GM12878 (cell line): ENCODE results near the gene RBM19. TPM values are rescaled to one million over a fixed set of nuclear protein-coding genes. Genes with fewer than 3 reads are reported as not detected.

Experiments
- ATAC-seq: fragments of 200-7000 bp; cut with Tn5 transposase; 3 replicates; pipeline ENCODE4 v1.9.1; 2020; ENCODE audit warnings: mild to moderate bottlenecking, moderate library complexity
- BruUV-seq: library from RNA; stranded (reverse); fragments of 400-500 nt; replicated peaks from 2 replicates; lab custom pipeline; 2021; lab: Mats Ljungman, UMichigan
- CTCF ChIA-PET: fragments of 300-600 bp; sonication (Branson Sonifier 250); formaldehyde crosslinking; extraction: SDS; loops from one replicate; lab custom pipeline; 2021; ENCODE audit warnings: inconsistent platforms; lab: Yijun Ruan, JAX
- POLR2A ChIA-PET: fragments of 350-600 bp; formaldehyde crosslinking; extraction: SDS; loops from one replicate; lab custom pipeline; 2021; ENCODE audit warnings: inconsistent platforms; lab: Charles Lee
- RAD21 ChIA-PET: fragments of 300-600 bp; sonication (Branson Sonifier 250); formaldehyde crosslinking; loops from one replicate; lab custom pipeline; 2023; ENCODE audit warnings: antibody characterized with exemption; ENCODE audit not compliant: unreplicated experiment; lab: Charles Lee
- SMC1A ChIA-PET: fragments of 300-600 bp; sonication (Branson Sonifier 250); formaldehyde crosslinking; loops from one replicate; lab custom pipeline; 2023; ENCODE audit not compliant: unreplicated experiment, uncharacterized antibody; lab: Charles Lee
- DNase-seq: peaks from one replicate; pipeline ENCODE4 v3.0.0-alpha.2; 2011; ENCODE audit warnings: low read depth, low spot score
- FAIRE-seq: peaks from 3 replicates; lab custom pipeline; 2011; peaks lifted over from hg19 to GRCh38; lab: Jason Lieb, UNC
- H2AFZ ChIP-seq: 2 replicates; pipeline ENCODE4 v1.6.0; 2011; ENCODE audit warnings: low read depth, low read length, control low read depth; ENCODE audit not compliant: control insufficient read depth
- H3K27ac ChIP-seq: 2 replicates; pipeline ENCODE4 v1.5.1; 2011; ENCODE audit warnings: control low read depth; ENCODE audit not compliant: control insufficient read depth, insufficient read depth
- H3K27me3 ChIP-seq, 2 experiments: replicated peaks in 1 of 2; 2 replicates each; pipeline versions ENCODE4 v1.6.0 to v1.6.1; 2011; ENCODE audit warnings: low read length in 1 of 2; ENCODE audit not compliant: control insufficient read depth in 2 of 2, insufficient read depth in 2 of 2
- H3K36me3 ChIP-seq, 2 experiments: 2 replicates each; pipeline ENCODE4 v1.5.1; 2011; ENCODE audit warnings: low read length in 1 of 2; ENCODE audit not compliant: control insufficient read depth in 2 of 2, insufficient read depth in 2 of 2
- H3K4me1 ChIP-seq: 2 replicates; pipeline ENCODE4 v1.6.1; 2011; ENCODE audit warnings: mild to moderate bottlenecking, low read length, moderate library complexity, mixed read lengths; ENCODE audit not compliant: control insufficient read depth, insufficient read depth
- H3K4me2 ChIP-seq: 2 replicates; pipeline ENCODE4 v1.6.0; 2011; ENCODE audit warnings: control low read depth; ENCODE audit not compliant: control insufficient read depth, insufficient read depth
- H3K4me3 ChIP-seq: fragments of 200-600 bp; sonication (generic); 2 replicates; pipeline ENCODE4 v1.5.1; 2016
- H3K79me2 ChIP-seq: 2 replicates; pipeline ENCODE4 v1.6.0; 2011; ENCODE audit warnings: low read length; ENCODE audit not compliant: control insufficient read depth, insufficient read depth
- H3K9ac ChIP-seq: 2 replicates; pipeline ENCODE4 v1.8.0; 2011; ENCODE audit warnings: low read length, control low read depth, mixed read lengths; ENCODE audit not compliant: control insufficient read depth, insufficient read depth
- H3K9me3 ChIP-seq: replicated peaks from 3 replicates; pipeline ENCODE4 v1.5.1; 2011; ENCODE audit warnings: mild to moderate bottlenecking, low read length; ENCODE audit not compliant: control insufficient read depth, insufficient read depth
- H4K20me1 ChIP-seq: 2 replicates; pipeline ENCODE4 v1.6.0; 2011; ENCODE audit not compliant: control insufficient read depth, insufficient read depth
- ATF7 ChIP-seq: fragments of 450-650 bp; IDR thresholded peaks from 2 replicates; pipeline ENCODE4 v1.6.1; 2016; ENCODE audit warnings: low read depth, mild to moderate bottlenecking
- BHLHE40 ChIP-seq, 2 experiments: fragments of 450-650 bp in 1 of 2; IDR thresholded peaks; 2 replicates each; pipeline ENCODE4 v1.6.1; 2011 to 2017; ENCODE audit warnings: low read depth in 2 of 2, borderline replicate concordance in 1 of 2, improper control_type of control experiment in 1 of 2, low read length in 1 of 2, mild to moderate bottlenecking in 1 of 2
- CREB1 ChIP-seq: IDR thresholded peaks from 2 replicates; pipeline ENCODE4 v1.6.1; 2012; ENCODE audit warnings: low read depth, mild to moderate bottlenecking, inconsistent platforms
- CREM ChIP-seq: IDR thresholded peaks from 2 replicates; pipeline ENCODE4 v1.6.1; 2014; ENCODE audit warnings: antibody characterized with exemption, low read depth
- JUNB ChIP-seq: IDR thresholded peaks from 2 replicates; pipeline ENCODE4 v1.6.1; 2016; ENCODE audit warnings: antibody characterized with exemption, mild to moderate bottlenecking
- MTA2 ChIP-seq: fragments of 450-650 bp; IDR thresholded peaks from 2 replicates; pipeline ENCODE4 v1.6.1; 2016; ENCODE audit warnings: low read depth, mild to moderate bottlenecking, moderate library complexity
- RUNX3 ChIP-seq: IDR thresholded peaks from 2 replicates; pipeline ENCODE4 v1.6.1; 2012; ENCODE audit warnings: low read length, inconsistent platforms
- TCF3 ChIP-seq: IDR thresholded peaks from 2 replicates; pipeline ENCODE4 v1.6.1; 2012; ENCODE audit warnings: low read depth, mild to moderate bottlenecking, low read length, borderline replicate concordance; ENCODE audit not compliant: insufficient read depth
- ZBTB33 ChIP-seq: fragments of 450-650 bp; IDR thresholded peaks from 2 replicates; pipeline ENCODE4 v1.6.1; 2017; ENCODE audit warnings: mild to moderate bottlenecking
- WGBS: methylation state at CpG from one replicate; pipeline ENCODE4 v1.1.6; 2016; ENCODE audit warnings: low lambda C conversion rate; ENCODE audit not compliant: insufficient replicate concordance, insufficient coverage; ENCODE audit errors: missing lambda C conversion rate; 5-methylcytosine and 5-hydroxymethylcytosine counted together
- in situ Hi-C: fragments of 300-500 bp; cut with MboI; formaldehyde crosslinking; loops from 9 replicates; pipeline ENCODE4 v1.14.3; 2018; ENCODE audit warnings: mixed read lengths
- intact Hi-C: fragments of 100-400 bp; cut with micrococcal nuclease; formaldehyde crosslinking; loops from one replicate; pipeline ENCODE4 v1.14.2; 2022; ENCODE audit not compliant: unreplicated experiment
- polyA plus RNA-seq, 11 experiments: library from polyadenylated mRNA; depleted of rRNA in 4 of 11; unstranded in 6 of 11; stranded (reverse) in 5 of 11; fragments of >200 nt; fragmentation: Nextera tagmentation in 4 of 11; fragmentation: Illumina TruSeq in 1 of 11; extraction: Ambion mirVana in 4 of 11; extraction: Trizol in 1 of 11; gene quantifications; 1 replicate in 1 of 11; 2 replicates in 10 of 11; pipeline versions ENCODE4 v1.2.1 to v1.2.3, GENCODE V29; 2011 to 2016; ENCODE audit warnings: inconsistent platforms in 2 of 11, missing spikeins in 2 of 11, low read depth in 1 of 11
- total RNA-seq, 4 experiments: library from RNA; depleted of rRNA in 3 of 4; stranded (reverse); fragments of >200 nt in 3 of 4; fragmentation: Illumina TruSeq in 1 of 4; extraction: Trizol in 1 of 4; gene quantifications; 2 replicates each; pipeline versions ENCODE4 v1.2.1 to v1.2.3, GENCODE V29; 2013 to 2021
- TF ChIP-seq, protein P1 (sequence below): IDR thresholded peaks from 2 replicates; pipeline ENCODE4 v1.6.1; 2011; ENCODE audit warnings: borderline replicate concordance, low read depth, mild to moderate bottlenecking, moderate library complexity, low read length; ENCODE audit not compliant: insufficient read depth, poor library complexity, severe bottlenecking
- TF ChIP-seq, protein P2 (sequence below): IDR thresholded peaks from 2 replicates; pipeline ENCODE4 v1.6.1; 2011; ENCODE audit warnings: borderline replicate concordance, low read depth, mild to moderate bottlenecking, moderate library complexity, mixed read lengths, low read length; ENCODE audit not compliant: insufficient read depth; ENCODE audit errors: extremely low read length
- TF ChIP-seq, protein P3 (sequence below): fragments of 450-650 bp; formaldehyde crosslinking; IDR thresholded peaks from 2 replicates; pipeline ENCODE4 v1.4.0; 2022; ENCODE audit warnings: mild to moderate bottlenecking, moderate library complexity

RBM19 gene
- total and polyA plus RNA-seq, 10 of the 15 experiments (the other 5 are each of a cell fraction or from before 2014, with no cell fraction given) = 4.2 to 42.9 (median 28.4) TPM

GRCh38 chr12:113997365-113997764 is 31.2 kb upstream of the RBM19 start:
- Histone ChIP-seq H3K9ac (no peak overlapping the region), H3K27me3 (0 out of 4 replicates have a peak, but pooled peaks cover 0 to 2% of the 10 kb centered on the region in 2 experiments), H3K4me2 (no peak overlapping the region), H3K4me1 (no peaks in the 10 kb centered on the region), H3K27ac (no peak overlapping the region), H4K20me1 (no peaks in the 10 kb centered on the region), H2AFZ (no peak overlapping the region), H3K79me2 (no peaks in the 10 kb centered on the region), H3K4me3 (no peak overlapping the region), H3K36me3 (no peaks in the 10 kb centered on the region), H3K9me3 (no peaks in the 10 kb centered on the region; the same call in 2 of the 3 replicates)
- CTCF ChIA-PET = interaction anchor here (2.4 kb wide), 1 partner anchor 17 kb away, joined by 13 read pairs; no protein-coding TSS in a partner anchor
- RAD21 ChIA-PET = interaction anchor here (0.6 kb wide), 1 partner anchor 35 kb away, joined by 3 read pairs; no protein-coding TSS in a partner anchor
- WGBS = 2% methylated on average over 3 of the region's 3 CpGs
- POLR2A ChIA-PET = interaction anchor here (0.6 kb wide), 1 partner anchor 1796 kb away, joined by 3 read pairs; no protein-coding TSS in a partner anchor
- SMC1A ChIA-PET = interaction anchor here (1.7 kb wide), 1 partner anchor 17 kb away, joined by 6 read pairs; no protein-coding TSS in a partner anchor
- FAIRE-seq (no peak), ATAC-seq (peak; percentile 89), DNase-seq (peak; percentile 15)
- TF ChIP-seq, protein P1, sequence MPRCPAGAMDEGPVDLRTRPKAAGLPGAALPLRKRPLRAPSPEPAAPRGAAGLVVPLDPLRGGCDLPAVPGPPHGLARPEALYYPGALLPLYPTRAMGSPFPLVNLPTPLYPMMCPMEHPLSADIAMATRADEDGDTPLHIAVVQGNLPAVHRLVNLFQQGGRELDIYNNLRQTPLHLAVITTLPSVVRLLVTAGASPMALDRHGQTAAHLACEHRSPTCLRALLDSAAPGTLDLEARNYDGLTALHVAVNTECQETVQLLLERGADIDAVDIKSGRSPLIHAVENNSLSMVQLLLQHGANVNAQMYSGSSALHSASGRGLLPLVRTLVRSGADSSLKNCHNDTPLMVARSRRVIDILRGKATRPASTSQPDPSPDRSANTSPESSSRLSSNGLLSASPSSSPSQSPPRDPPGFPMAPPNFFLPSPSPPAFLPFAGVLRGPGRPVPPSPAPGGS = peak; percentile 31
- TF ChIP-seq, protein P2, sequence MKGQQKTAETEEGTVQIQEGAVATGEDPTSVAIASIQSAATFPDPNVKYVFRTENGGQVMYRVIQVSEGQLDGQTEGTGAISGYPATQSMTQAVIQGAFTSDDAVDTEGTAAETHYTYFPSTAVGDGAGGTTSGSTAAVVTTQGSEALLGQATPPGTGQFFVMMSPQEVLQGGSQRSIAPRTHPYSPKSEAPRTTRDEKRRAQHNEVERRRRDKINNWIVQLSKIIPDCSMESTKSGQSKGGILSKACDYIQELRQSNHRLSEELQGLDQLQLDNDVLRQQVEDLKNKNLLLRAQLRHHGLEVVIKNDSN = no peak
- TF ChIP-seq, protein P3, sequence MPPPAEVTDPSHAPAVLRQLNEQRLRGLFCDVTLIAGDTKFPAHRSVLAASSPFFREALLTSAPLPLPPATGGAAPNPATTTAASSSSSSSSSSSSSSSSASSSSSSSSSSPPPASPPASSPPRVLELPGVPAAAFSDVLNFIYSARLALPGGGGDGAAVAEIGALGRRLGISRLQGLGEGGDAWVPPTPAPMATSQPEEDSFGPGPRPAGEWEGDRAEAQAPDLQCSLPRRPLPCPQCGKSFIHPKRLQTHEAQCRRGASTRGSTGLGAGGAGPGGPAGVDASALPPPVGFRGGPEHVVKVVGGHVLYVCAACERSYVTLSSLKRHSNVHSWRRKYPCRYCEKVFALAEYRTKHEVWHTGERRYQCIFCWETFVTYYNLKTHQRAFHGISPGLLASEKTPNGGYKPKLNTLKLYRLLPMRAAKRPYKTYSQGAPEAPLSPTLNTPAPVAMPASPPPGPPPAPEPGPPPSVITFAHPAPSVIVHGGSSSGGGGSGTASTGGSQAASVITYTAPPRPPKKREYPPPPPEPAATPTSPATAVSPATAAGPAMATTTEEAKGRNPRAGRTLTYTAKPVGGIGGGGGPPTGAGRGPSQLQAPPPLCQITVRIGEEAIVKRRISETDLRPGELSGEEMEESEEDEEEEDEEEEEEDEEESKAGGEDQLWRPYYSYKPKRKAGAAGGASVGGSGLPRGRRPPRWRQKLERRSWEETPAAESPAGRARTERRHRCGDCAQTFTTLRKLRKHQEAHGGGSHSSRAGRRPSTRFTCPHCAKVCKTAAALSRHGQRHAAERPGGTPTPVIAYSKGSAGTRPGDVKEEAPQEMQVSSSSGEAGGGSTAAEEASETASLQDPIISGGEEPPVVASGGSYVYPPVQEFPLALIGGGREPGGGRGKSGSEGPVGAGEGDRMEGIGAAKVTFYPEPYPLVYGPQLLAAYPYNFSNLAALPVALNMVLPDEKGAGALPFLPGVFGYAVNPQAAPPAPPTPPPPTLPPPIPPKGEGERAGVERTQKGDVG (CRISPR knock-in tag) = no peak
- TF ChIP-seq MTA2 (0 out of 2 replicates have a peak, but pooled peaks have one; percentile 31), JUNB (0 out of 2 replicates have a peak, but pooled peaks have one; percentile 22), ATF7 (peak; percentile 63), RUNX3 (peak; percentile 69; the same call in 1 of the 2 replicates), TCF3 (no peak), BHLHE40 (IDR thresholded peaks at IDR 0.05; ENCODE audit: borderline replicate concordance in 1 of 2, low read depth in 2 of 2, low read length in 1 of 2) (peak in 1 of 2 experiments; percentile 52; a peak in 2 of 4 replicates), ZBTB33 (no peak), CREB1 (peak; percentile 86), CREM (peak; percentile 80)
- BruUV-seq = no TSS peak
- in situ Hi-C loops (no loop called here), intact Hi-C loops (no loop called here)
